CD4-positive, alpha-beta T cell treated with Interleukin-4 for 1 hour (primary cell): ENCODE measurements around the gene ZNF512B.
"Not testable (repeated sequence)": the region's sequence is repeated elsewhere in the genome, so short reads cannot be mapped to it uniquely, and the experiment has no call there.

ENCODE experiments used
- DNase-seq, 2 donors: peaks; one replicate each; pipeline ENCODE4 v3.0.0-alpha.2; 2020 to 2022

ZNF512B gene

GRCh38 chr20:63978319-63979228 lies 8.8 kb upstream of the ZNF512B start:
- peak; percentile 54 to 60 for DNase-seq

GRCh38 chr20:63977739-63978276 lies 8.1 kb upstream of the ZNF512B start:
- DNase-seq, result peak; percentile 24 to 39

- DNase-seq, result no peak
These were observed 7.4 kb upstream of the ZNF512B start for GRCh38 chr20:63976980-63977738.

GRCh38 chr20:63976511-63976910 lies 6.8 kb upstream of the ZNF512B start:
- not testable (repeated sequence) for DNase-seq

GRCh38 chr20:63974402-63975200 lies 4.9 kb upstream of the ZNF512B start:
- no peak for DNase-seq

- DNase-seq, result peak; percentile 75 to 80
These were observed 4.1 kb upstream of the ZNF512B start for GRCh38 chr20:63973636-63974401.

GRCh38 chr20:63973160-63973479 lies 3.4 kb upstream of the ZNF512B start:
- DNase-seq, result no peak

- DNase-seq, result no peak
These were observed 2.8 kb upstream of the ZNF512B start for GRCh38 chr20:63972312-63973159.

GRCh38 chr20:63971960-63972311 lies 2.2 kb upstream of the ZNF512B start:
- DNase-seq, result not testable (repeated sequence)

GRCh38 chr20:63970714-63971431 lies 1.1 kb upstream of the ZNF512B start:
- no peak for DNase-seq

- DNase-seq, result peak in 1 of 2 donors; percentile 49
These were observed 586 bp downstream of the ZNF512B start for GRCh38 chr20:63968928-63969760.

GRCh38 chr20:63968136-63968927 lies 1.4 kb downstream of the ZNF512B start:
- no peak for DNase-seq

- no peak for DNase-seq
These were observed 2.2 kb downstream of the ZNF512B start for GRCh38 chr20:63967330-63968135.

GRCh38 chr20:63966944-63967322 lies 2.8 kb downstream of the ZNF512B start:
- no peak for DNase-seq

- no peak for DNase-seq
These were observed 3.4 kb downstream of the ZNF512B start for GRCh38 chr20:63966172-63966943.

GRCh38 chr20:63964412-63964811 lies 5.3 kb downstream of the ZNF512B start:
- DNase-seq, result no peak

GRCh38 chr20:63963784-63964301 lies 5.9 kb downstream of the ZNF512B start:
- DNase-seq, result no peak
